Liver (tissue), 3 donors: ENCODE measurements around the gene ATF5.
"Not testable (repeated sequence)": the region's sequence is repeated elsewhere in the genome, so short reads cannot be mapped to it uniquely, and the experiment has no call there.

ENCODE experiments used
- FOXA1 ChIP-seq: IDR thresholded peaks from 2 replicates; pipeline ENCODE4 v1.6.1; 2016; ENCODE audit warnings: antibody characterized with exemption
- JUND ChIP-seq, 2 donors: IDR thresholded peaks; 2 replicates each; pipeline ENCODE4 v1.6.1; 2016; ENCODE audit warnings: antibody characterized with exemption in 2 of 2
- YY1 ChIP-seq: IDR thresholded peaks from 2 replicates; pipeline ENCODE4 v1.6.1; 2016; ENCODE audit warnings: antibody characterized with exemption, mild to moderate bottlenecking
- TF ChIP-seq, protein P1 (sequence below): fragments of 150-350 bp; IDR thresholded peaks from 2 replicates; pipeline ENCODE4 v1.5.1; 2017; ENCODE audit warnings: improper control_type of control experiment, low read depth, low read length; ENCODE audit not compliant: missing input control
- TF ChIP-seq, protein P2 (sequence below): IDR thresholded peaks from 2 replicates; pipeline ENCODE4 v1.6.1; 2016; ENCODE audit warnings: antibody characterized with exemption
- donor health status: healthy.
- donor health status: healthy.

DNA sequence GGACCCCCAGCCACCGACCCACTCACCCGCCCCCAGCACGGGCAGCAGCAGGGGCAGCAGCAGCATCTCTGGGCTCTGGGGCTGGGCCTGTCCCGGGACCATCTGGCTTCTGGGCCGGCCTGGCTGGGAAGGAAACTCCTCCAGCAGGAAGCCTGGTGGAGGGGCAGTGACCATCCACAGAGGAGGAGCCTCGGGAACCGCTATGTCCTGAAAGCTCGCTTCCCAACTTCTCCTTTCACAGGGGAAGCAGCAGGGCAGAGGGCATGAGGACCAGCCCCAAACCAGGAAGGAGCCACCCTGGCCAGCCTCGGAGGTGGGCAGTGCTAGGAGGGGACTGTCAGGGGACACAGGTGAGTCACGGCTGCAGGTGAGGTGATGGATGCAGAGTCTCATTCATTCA, 32.0 kb downstream of the ATF5 start, which contains the start of gene SIGLEC11:
- TF ChIP-seq, protein P1, sequence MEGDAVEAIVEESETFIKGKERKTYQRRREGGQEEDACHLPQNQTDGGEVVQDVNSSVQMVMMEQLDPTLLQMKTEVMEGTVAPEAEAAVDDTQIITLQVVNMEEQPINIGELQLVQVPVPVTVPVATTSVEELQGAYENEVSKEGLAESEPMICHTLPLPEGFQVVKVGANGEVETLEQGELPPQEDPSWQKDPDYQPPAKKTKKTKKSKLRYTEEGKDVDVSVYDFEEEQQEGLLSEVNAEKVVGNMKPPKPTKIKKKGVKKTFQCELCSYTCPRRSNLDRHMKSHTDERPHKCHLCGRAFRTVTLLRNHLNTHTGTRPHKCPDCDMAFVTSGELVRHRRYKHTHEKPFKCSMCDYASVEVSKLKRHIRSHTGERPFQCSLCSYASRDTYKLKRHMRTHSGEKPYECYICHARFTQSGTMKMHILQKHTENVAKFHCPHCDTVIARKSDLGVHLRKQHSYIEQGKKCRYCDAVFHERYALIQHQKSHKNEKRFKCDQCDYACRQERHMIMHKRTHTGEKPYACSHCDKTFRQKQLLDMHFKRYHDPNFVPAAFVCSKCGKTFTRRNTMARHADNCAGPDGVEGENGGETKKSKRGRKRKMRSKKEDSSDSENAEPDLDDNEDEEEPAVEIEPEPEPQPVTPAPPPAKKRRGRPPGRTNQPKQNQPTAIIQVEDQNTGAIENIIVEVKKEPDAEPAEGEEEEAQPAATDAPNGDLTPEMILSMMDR = not testable (repeated sequence)
- not testable (repeated sequence) for TF ChIP-seq YY1; JUND (IDR thresholded peaks at IDR 0.05); FOXA1
- TF ChIP-seq, protein P2, sequence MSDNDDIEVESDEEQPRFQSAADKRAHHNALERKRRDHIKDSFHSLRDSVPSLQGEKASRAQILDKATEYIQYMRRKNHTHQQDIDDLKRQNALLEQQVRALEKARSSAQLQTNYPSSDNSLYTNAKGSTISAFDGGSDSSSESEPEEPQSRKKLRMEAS = not testable (repeated sequence)
